Right atrium auricular region (tissue), 2 donors: Measurements from ENCODE around the gene FLRT2. TPM values are rescaled to one million over a fixed set of nuclear protein-coding genes. Genes with fewer than 3 reads are reported as not detected.

Source experiments
- DNase-seq: peaks from one replicate; pipeline ENCODE4 v3.0.0-alpha.2; 2019; ENCODE audit warnings: low spot score
- H3K27ac ChIP-seq, 2 donors: fragments of 200-600 bp; sonication (generic); 1 replicate in 1 of 2; 2 replicates in 1 of 2; pipeline ENCODE4 v1.5.1; 2016 to 2019
- H3K27me3 ChIP-seq, 2 donors: fragments of 200-600 bp; sonication (generic); one replicate each; pipeline versions ENCODE4 v1.5.1 to v1.6.0; 2017 to 2019
- H3K36me3 ChIP-seq: fragments of 200-600 bp; sonication (generic); one replicate; pipeline ENCODE4 v1.5.1; 2016
- H3K4me1 ChIP-seq, 2 donors: fragments of 200-600 bp; sonication (generic); one replicate each; pipeline versions ENCODE4 v1.5.1 to v1.6.0; 2017 to 2019
- H3K4me3 ChIP-seq, 2 donors: fragments of 200-600 bp; sonication (generic); 1 replicate in 1 of 2; 2 replicates in 1 of 2; pipeline ENCODE4 v1.5.1; 2017 to 2019; ENCODE audit warnings: mild to moderate bottlenecking in 1 of 2, moderate library complexity in 1 of 2
- H3K9me3 ChIP-seq, 2 donors: fragments of 200-600 bp; sonication (generic); one replicate each; pipeline ENCODE4 v1.5.1; 2019
- total RNA-seq, 2 donors: library from RNA; depleted of rRNA; stranded (reverse); fragments of >200 nt; gene quantifications; one replicate each; pipeline ENCODE4 v1.1.0, GENCODE V29; 2016
- TF ChIP-seq, protein P1 (sequence below), 2 donors: fragments of 200-600 bp; sonication (generic); IDR thresholded peaks; one replicate each; pipeline ENCODE4 v1.5.1; 2019; ENCODE audit warnings: antibody characterized with exemption in 2 of 2

The FLRT2 gene
- total RNA-seq, 2 donors from 2014 or later: 10.3 to 11.9 TPM

DNA sequence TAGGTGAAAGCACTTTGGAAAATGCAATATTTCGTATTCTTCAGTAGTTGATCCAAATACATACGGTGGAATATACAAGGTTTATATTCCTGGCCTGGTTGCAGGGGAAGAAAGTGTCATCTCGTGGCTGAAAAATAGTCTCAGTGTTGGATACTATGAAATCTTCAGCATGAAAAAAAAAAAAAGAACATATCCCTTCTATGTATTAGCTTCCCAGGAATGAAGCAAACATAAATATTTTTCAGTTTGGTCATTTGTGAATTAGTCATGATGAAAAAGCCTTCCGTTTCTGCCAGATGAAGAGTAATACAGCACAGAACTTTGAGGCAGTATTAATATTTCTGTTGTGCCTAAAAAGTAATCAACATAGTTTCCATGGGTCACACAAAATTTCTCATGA is 36.7 kb downstream of the FLRT2 start:
- H3K9me3 ChIP-seq: no peaks in the 10 kb centered on the region
- H3K4me1 ChIP-seq: no peaks in the 10 kb centered on the region
- no peak overlapping the region for H3K27ac ChIP-seq
- DNase-seq: no peak
- no peak overlapping the region for H3K4me3 ChIP-seq
- TF ChIP-seq, protein P1, sequence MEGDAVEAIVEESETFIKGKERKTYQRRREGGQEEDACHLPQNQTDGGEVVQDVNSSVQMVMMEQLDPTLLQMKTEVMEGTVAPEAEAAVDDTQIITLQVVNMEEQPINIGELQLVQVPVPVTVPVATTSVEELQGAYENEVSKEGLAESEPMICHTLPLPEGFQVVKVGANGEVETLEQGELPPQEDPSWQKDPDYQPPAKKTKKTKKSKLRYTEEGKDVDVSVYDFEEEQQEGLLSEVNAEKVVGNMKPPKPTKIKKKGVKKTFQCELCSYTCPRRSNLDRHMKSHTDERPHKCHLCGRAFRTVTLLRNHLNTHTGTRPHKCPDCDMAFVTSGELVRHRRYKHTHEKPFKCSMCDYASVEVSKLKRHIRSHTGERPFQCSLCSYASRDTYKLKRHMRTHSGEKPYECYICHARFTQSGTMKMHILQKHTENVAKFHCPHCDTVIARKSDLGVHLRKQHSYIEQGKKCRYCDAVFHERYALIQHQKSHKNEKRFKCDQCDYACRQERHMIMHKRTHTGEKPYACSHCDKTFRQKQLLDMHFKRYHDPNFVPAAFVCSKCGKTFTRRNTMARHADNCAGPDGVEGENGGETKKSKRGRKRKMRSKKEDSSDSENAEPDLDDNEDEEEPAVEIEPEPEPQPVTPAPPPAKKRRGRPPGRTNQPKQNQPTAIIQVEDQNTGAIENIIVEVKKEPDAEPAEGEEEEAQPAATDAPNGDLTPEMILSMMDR (IDR thresholded peaks at IDR 0.05): no peak
- no peaks in the 10 kb centered on the region for H3K36me3 ChIP-seq
- no peaks in the 10 kb centered on the region for H3K27me3 ChIP-seq

GRCh38 chr14:85572011-85572410 is 42.1 kb downstream of the FLRT2 start:
- H3K27ac ChIP-seq: no peak overlapping the region
- no peak overlapping the region for H3K4me3 ChIP-seq
- TF ChIP-seq, protein P1 (IDR thresholded peaks at IDR 0.05): no peak
- H3K4me1 ChIP-seq: no peaks in the 10 kb centered on the region
- no peaks in the 10 kb centered on the region for H3K36me3 ChIP-seq
- H3K9me3 ChIP-seq: no peaks in the 10 kb centered on the region
- H3K27me3 ChIP-seq: no peaks in the 10 kb centered on the region
- DNase-seq: no peak

DNA sequence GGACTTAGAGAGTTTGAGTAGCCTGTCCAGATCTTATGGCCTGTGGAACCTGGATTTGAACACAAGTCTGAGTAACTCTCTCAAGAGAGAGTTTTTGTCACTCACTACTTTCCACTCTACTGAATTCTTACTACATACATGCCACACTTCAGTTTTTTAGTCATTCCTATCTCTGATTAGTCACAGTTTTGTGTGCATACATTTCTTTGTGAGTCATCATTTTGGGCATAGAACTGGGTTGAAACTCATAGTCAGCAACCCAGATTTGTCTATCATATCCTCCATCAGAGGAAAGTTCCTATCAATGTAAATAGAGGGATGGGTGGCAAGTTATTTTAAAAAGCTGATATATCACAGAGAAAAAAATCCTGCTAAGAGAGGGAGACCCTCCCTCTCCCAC is 42.9 kb downstream of the FLRT2 start:
- no peaks in the 10 kb centered on the region for H3K9me3 ChIP-seq
- no peaks in the 10 kb centered on the region for H3K27me3 ChIP-seq
- no peak overlapping the region for H3K27ac ChIP-seq
- TF ChIP-seq, protein P1 (IDR thresholded peaks at IDR 0.05): no peak
- no peak overlapping the region for H3K4me3 ChIP-seq
- DNase-seq: no peak
- no peaks in the 10 kb centered on the region for H3K4me1 ChIP-seq
- H3K36me3 ChIP-seq: no peaks in the 10 kb centered on the region

- Histone ChIP-seq H3K4me3 (no peak overlapping the region), H3K36me3 (no peaks in the 10 kb centered on the region), H3K27ac (no peak overlapping the region), H3K9me3 (no peaks in the 10 kb centered on the region), H3K4me1 (no peaks in the 10 kb centered on the region), H3K27me3 (no peaks in the 10 kb centered on the region)
- TF ChIP-seq, protein P1 (IDR thresholded peaks at IDR 0.05): no peak
- no peak for DNase-seq
These were observed 43.5 kb downstream of the FLRT2 start for GRCh38 chr14:85573406-85573805.

DNA sequence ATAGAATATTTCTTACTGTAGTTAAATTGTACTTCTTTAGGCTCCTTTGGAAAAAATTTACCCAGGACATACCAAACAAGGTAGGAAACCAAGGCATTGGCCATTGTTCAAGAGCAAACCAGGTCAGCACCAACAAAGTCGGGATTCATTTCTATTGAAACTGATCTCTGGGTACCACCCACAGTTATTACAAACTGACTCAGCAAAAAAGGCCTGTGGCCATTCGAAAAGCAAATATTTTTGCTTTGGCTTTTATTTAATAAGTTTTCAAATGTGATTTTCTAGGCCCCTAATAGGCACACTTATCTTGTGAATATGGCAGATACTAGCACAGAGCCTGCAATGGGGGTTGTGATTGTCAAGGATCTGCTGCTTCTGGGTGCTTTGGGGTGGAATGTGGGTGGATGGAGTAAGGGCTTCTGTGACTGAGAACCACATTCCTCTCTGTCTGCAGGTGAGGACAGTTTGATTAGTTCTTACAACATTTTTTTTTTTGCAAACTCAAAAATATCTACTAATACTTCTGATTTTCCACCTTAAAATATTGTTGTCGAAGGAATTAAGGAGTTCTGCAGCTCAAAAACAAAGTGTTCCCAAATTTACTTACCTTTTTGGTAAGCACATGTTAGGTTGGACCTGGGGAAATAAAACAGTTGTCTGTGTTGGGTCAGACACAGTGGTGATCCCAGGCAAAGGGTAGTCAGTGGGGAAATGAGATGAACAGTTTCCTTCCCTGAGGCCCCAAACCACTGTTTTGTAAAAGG is 45.1 kb downstream of the FLRT2 start:
- no peaks in the 10 kb centered on the region for H3K9me3 ChIP-seq
- H3K27me3 ChIP-seq: no peaks in the 10 kb centered on the region
- H3K27ac ChIP-seq: no peak overlapping the region
- H3K36me3 ChIP-seq: no peaks in the 10 kb centered on the region
- H3K4me1 ChIP-seq: no peaks in the 10 kb centered on the region
- DNase-seq: no peak
- TF ChIP-seq, protein P1 (IDR thresholded peaks at IDR 0.05): no peak
- H3K4me3 ChIP-seq: no peak overlapping the region

DNA sequence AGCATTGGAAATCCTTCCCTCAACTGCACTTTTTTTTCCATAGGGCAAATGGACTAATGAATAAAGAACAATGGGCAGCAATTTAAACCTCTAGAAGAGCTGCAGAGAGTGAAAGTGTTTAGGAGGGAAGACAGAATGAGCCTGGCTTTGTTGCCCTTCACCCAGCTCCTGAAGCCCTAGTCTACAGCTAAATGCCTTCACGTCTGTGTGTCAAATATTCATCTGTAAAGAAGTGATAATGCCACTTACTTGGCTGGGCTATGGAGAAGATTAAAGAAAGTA is 45.6 kb downstream of the FLRT2 start:
- Histone ChIP-seq H3K27me3 (no peaks in the 10 kb centered on the region), H3K4me1 (no peaks in the 10 kb centered on the region), H3K9me3 (no peaks in the 10 kb centered on the region), H3K27ac (no peak overlapping the region), H3K36me3 (no peaks in the 10 kb centered on the region), H3K4me3 (no peak overlapping the region)
- TF ChIP-seq, protein P1 (IDR thresholded peaks at IDR 0.05): no peak
- no peak for DNase-seq
